Type B pancreatic cell (in vitro differentiated cells): ENCODE results near the gene PIK3R6. TPM values are rescaled to one million over a fixed set of nuclear protein-coding genes. Genes with fewer than 3 reads are reported as not detected.

ENCODE experiments used
- DNase-seq: peaks from one replicate; pipeline ENCODE4 v3.0.0; 2021; ENCODE audit warnings: mixed read lengths; ENCODE audit not compliant: unreplicated experiment; ENCODE audit errors: extremely low spot score
- H3K27ac Mint-ChIP-seq: 2 replicates; pipeline ENCODE4 v1.8.0; 2021; ENCODE audit warnings: mild to moderate bottlenecking, mixed read lengths
- H3K27me3 Mint-ChIP-seq: 2 replicates; pipeline ENCODE4 v1.8.0; 2021; ENCODE audit warnings: mixed read lengths
- H3K36me3 Mint-ChIP-seq: 2 replicates; pipeline ENCODE4 v1.8.0; 2021; ENCODE audit warnings: mixed read lengths
- H3K4me1 Mint-ChIP-seq: one replicate; pipeline ENCODE4 v1.8.0; 2021; ENCODE audit warnings: mixed read lengths; ENCODE audit not compliant: unreplicated experiment
- H3K4me3 Mint-ChIP-seq: 2 replicates; pipeline ENCODE4 v1.8.0; 2021; ENCODE audit warnings: mild to moderate bottlenecking, mixed read lengths
- H3K9me3 Mint-ChIP-seq: 2 replicates; pipeline ENCODE4 v1.8.0; 2021; ENCODE audit warnings: mixed read lengths
- total RNA-seq: library from RNA; stranded (reverse); gene quantifications from 2 replicates; pipeline ENCODE4 v1.2.1, GENCODE V29; 2021; ENCODE audit warnings: low replicate concordance
- TF ChIP-seq, protein P1 (sequence below): fragments of 200-600 bp; sonication (generic); conservative IDR thresholded peaks from 2 replicates; pipeline ENCODE4 v1.5.0; 2021; ENCODE audit warnings: antibody characterized with exemption, mild to moderate bottlenecking

PIK3R6 gene
- total RNA-seq, 1 donor from 2014 or later: not detected

DNA sequence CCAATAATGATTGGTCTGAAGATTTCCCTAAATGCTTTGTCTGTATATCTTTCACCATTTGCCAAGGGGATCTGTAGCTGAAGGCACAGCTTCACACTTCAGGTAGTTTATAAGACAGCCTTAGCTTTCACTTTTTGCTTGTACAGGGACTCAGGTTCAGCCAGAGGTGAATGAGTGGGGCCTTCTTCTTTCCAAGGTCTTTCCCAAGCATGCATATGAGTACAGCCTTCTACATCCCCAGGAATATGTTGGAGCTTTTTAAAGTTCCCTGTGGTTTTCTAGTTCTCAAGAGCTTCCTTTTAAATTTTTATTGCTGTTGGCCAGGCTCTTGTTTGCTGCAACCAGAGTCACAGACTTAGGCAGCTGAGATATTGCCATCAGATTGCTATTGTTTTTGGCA, 91.2 kb downstream of the PIK3R6 start:
- H3K4me3 Mint-ChIP-seq: no peak overlapping the region

DNA sequence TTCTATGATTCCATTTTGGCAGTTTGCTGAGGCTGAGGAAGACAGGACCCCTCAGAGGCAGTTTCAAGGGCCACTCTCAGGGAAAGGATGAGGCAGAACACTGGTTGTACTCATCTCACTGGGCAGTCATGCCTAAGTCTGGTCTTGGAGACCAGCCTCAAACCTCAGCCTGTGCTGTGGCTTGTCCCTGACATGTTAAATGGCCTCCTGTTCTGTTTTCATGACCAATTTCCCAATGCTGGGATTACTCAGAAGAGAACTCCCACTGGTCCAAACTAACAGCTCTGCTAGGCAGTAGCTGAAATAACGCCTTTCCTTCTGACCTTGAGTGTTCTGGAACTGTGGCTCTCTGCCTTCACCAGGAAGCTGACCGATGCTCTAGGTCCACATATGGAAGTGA, 100.7 kb downstream of the PIK3R6 start:
- H3K4me3 Mint-ChIP-seq: no peak overlapping the region
- no peaks in the 10 kb centered on the region for H3K9me3 Mint-ChIP-seq
- no peaks in the 10 kb centered on the region for H3K4me1 Mint-ChIP-seq
- TF ChIP-seq, protein P1, sequence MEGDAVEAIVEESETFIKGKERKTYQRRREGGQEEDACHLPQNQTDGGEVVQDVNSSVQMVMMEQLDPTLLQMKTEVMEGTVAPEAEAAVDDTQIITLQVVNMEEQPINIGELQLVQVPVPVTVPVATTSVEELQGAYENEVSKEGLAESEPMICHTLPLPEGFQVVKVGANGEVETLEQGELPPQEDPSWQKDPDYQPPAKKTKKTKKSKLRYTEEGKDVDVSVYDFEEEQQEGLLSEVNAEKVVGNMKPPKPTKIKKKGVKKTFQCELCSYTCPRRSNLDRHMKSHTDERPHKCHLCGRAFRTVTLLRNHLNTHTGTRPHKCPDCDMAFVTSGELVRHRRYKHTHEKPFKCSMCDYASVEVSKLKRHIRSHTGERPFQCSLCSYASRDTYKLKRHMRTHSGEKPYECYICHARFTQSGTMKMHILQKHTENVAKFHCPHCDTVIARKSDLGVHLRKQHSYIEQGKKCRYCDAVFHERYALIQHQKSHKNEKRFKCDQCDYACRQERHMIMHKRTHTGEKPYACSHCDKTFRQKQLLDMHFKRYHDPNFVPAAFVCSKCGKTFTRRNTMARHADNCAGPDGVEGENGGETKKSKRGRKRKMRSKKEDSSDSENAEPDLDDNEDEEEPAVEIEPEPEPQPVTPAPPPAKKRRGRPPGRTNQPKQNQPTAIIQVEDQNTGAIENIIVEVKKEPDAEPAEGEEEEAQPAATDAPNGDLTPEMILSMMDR: no peak
- H3K27ac Mint-ChIP-seq: no peak overlapping the region
- no peaks in the 10 kb centered on the region for H3K36me3 Mint-ChIP-seq
- DNase-seq: no peak
- H3K27me3 Mint-ChIP-seq: peaks cover 3% of the 10 kb centered on the region

More for the DNA sequence above, 91.2 kb downstream of the PIK3R6 start:
- Mint-ChIP-seq H3K4me1 (no peaks in the 10 kb centered on the region), H3K27me3 (peaks cover 4% of the 10 kb centered on the region), H3K36me3 (no peaks in the 10 kb centered on the region), H3K9me3 (peaks cover 5% of the 10 kb centered on the region), H3K27ac (no peak overlapping the region)
- TF ChIP-seq, protein P1: no peak
- DNase-seq: no peak

DNA sequence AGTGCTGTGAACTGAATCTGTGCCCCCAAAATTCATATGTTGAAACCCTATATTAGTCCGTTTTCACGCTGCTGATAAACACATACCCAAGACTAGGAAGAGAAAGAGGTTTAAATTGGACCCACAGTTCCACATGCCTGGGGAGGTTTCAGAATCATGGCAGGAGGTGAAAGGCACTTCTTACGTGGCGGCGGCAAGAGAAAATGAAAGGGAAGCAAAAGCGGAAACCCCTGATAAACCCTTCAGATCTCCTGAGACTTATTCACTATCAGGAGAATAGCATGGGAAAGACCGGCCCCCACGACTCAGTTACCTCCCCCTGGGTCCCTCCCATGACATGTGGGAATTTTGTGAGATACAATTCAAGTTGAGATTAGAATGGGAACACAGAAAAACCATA, 105.5 kb downstream of the PIK3R6 start:
- H3K36me3 Mint-ChIP-seq: no peaks in the 10 kb centered on the region

DNA sequence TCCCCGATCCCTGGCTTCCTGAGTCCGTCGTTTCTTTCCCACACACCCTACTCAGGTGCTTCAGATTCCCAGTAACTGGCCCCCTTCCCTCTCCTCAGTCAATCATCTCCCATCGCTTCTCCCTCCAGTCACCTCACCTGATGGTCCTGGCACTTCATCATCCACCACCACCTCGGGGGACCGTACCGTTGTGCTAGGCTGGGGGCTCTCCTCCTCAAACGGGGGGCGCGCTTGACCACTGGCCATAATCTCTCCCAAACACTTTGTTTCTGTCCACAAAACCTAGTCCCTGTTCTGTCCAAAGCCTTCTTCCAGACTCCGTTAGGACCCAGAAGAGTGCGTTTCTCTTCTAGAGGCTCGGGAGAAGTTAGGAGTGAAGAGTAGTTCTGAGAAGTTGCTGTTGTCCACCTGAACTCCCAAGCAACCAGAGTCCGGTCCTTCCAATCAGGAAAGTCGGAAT, 109.3 kb downstream of the PIK3R6 start, which contains the start of gene SPDYE4:
SPDYE4 (minus strand) TSS at position 410 of the 460 bp plus-strand sequence; CDS start at position 246, 164 bp downstream.
- Mint-ChIP-seq H3K9me3 (no peaks in the 10 kb centered on the region), H3K4me3 (no peak within 1 kb of the TSS), H3K4me1 (no peaks in the 10 kb centered on the region), H3K27ac (no peak within 1 kb of the TSS), H3K27me3 (peaks cover 22% of the 10 kb centered on the region), H3K36me3 (no peaks in the 10 kb centered on the region)
- TF ChIP-seq, protein P1: no peak
- no peak for DNase-seq

More for the DNA sequence above, 105.5 kb downstream of the PIK3R6 start:
- Mint-ChIP-seq H3K27ac (no peak overlapping the region), H3K9me3 (no peaks in the 10 kb centered on the region), H3K4me3 (no peak overlapping the region), H3K27me3 (peaks cover 9% of the 10 kb centered on the region), H3K4me1 (no peaks in the 10 kb centered on the region)
- TF ChIP-seq, protein P1: no peak
- DNase-seq: no peak

DNA sequence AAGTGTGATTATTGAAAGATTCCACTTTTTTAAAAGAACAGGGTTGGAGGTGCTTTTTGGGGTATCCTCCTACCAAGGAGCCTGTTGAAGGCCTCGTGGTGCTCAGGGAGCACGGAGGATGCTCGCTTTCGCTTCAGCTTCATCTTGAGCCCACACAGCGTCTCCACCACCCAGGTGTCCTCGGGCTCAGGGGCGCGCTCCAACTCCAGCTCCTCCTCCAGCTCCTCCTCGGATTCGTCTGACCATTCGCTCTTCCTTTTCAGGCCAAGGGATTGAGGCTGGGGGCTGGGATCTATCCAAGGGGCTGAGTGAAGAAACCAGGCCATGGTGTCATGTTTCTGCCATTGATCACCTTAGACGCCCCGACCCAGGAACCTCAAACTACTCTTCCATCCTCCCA, 110.3 kb downstream of the PIK3R6 start:
- no peak for DNase-seq
- H3K27me3 Mint-ChIP-seq: peaks cover 22% of the 10 kb centered on the region
- TF ChIP-seq, protein P1: no peak
- no peaks in the 10 kb centered on the region for H3K9me3 Mint-ChIP-seq
- no peaks in the 10 kb centered on the region for H3K4me1 Mint-ChIP-seq
- no peaks in the 10 kb centered on the region for H3K36me3 Mint-ChIP-seq
- no peak overlapping the region for H3K27ac Mint-ChIP-seq
- no peak overlapping the region for H3K4me3 Mint-ChIP-seq
